HepG2 (cell line): ENCODE measurements around the gene SIVA1. TPM values are rescaled to one million over a fixed set of nuclear protein-coding genes. Genes with fewer than 3 reads are reported as not detected.

Experiments
- EP300 ChIP-seq, 3 experiments: sonication (generic) in 1 of 3; formaldehyde crosslinking in 1 of 3; IDR thresholded peaks; 2 replicates each; pipeline versions ENCODE4 v1.5.1 to v1.6.1; 2011 to 2020; ENCODE audit warnings: low read depth in 2 of 3, low read length in 2 of 3, borderline replicate concordance in 1 of 3, improper control_type of control experiment in 1 of 3, mild to moderate bottlenecking in 1 of 3, missing genetic modification reagents in 1 of 3, moderate library complexity in 1 of 3
- FOXC1 ChIP-seq: sonication (generic); formaldehyde crosslinking; IDR thresholded peaks from 2 replicates; pipeline ENCODE4 v1.8.0; 2022; ENCODE audit warnings: mild to moderate bottlenecking, missing genetic modification reagents, borderline replicate concordance
- IKZF1 ChIP-seq: fragments of 450-650 bp; IDR thresholded peaks from 2 replicates; pipeline ENCODE4 v1.7.1; 2016
- MLLT10 ChIP-seq: sonication (generic); formaldehyde crosslinking; IDR thresholded peaks from 2 replicates; pipeline ENCODE4 v1.4.0; 2020; ENCODE audit warnings: missing genetic modification reagents
- ZFP37 ChIP-seq: sonication (generic); formaldehyde crosslinking; IDR thresholded peaks from 2 replicates; pipeline ENCODE4 v1.4.0; 2020; ENCODE audit warnings: missing genetic modification reagents, borderline replicate concordance
- ZNF101 ChIP-seq: sonication (generic); formaldehyde crosslinking; IDR thresholded peaks from 2 replicates; pipeline ENCODE4 v1.4.0; 2020; ENCODE audit warnings: mild to moderate bottlenecking, low read depth, missing genetic modification reagents, borderline replicate concordance
- ZNF782 ChIP-seq: sonication (generic); formaldehyde crosslinking; IDR thresholded peaks from 2 replicates; pipeline ENCODE4 v1.4.0; 2020; ENCODE audit warnings: missing genetic modification reagents, mild to moderate bottlenecking, borderline replicate concordance
- ZSCAN25 ChIP-seq: sonication (generic); formaldehyde crosslinking; IDR thresholded peaks from 2 replicates; pipeline ENCODE4 v1.8.0; 2022; ENCODE audit warnings: mild to moderate bottlenecking, missing genetic modification reagents
- polyA plus RNA-seq, 8 experiments: library from polyadenylated mRNA; depleted of rRNA in 3 of 8; stranded (reverse) in 7 of 8; unstranded in 1 of 8; fragments of >200 nt; fragmentation: Illumina TruSeq in 4 of 8; extraction: Trizol in 4 of 8; gene quantifications; 2 replicates each; pipeline versions ENCODE4 v1.2.1 to v1.2.3, GENCODE V29; 2011 to 2016; ENCODE audit warnings: low read depth in 4 of 8, missing spikeins in 1 of 8, mixed read lengths in 1 of 8; ENCODE audit not compliant: insufficient read depth in 1 of 8
- total RNA-seq, 5 experiments: library from RNA; depleted of rRNA; stranded (reverse); fragments of >200 nt; fragmentation: Illumina TruSeq; extraction: Trizol; gene quantifications; 2 replicates each; pipeline ENCODE4 v1.2.3, GENCODE V29; 2016; ENCODE audit warnings: low read depth in 1 of 5
- TF ChIP-seq, protein P1 (sequence below), 2 experiments: fragments of 450-650 bp in 1 of 2; sonication (generic) in 1 of 2; formaldehyde crosslinking; IDR thresholded peaks; 2 replicates each; pipeline versions ENCODE4 v1.5.0 to v1.8.0; 2020 to 2022; ENCODE audit warnings: mild to moderate bottlenecking in 1 of 2, missing genetic modification reagents in 1 of 2
- TF ChIP-seq, protein P2 (sequence below): sonication (generic); formaldehyde crosslinking; IDR thresholded peaks from 2 replicates; pipeline ENCODE4 v1.5.0; 2020; ENCODE audit warnings: mild to moderate bottlenecking, low read depth, missing genetic modification reagents, borderline replicate concordance
- TF ChIP-seq, protein P3 (sequence below): IDR thresholded peaks from 2 replicates; pipeline ENCODE4 v1.6.1; 2016; ENCODE audit warnings: missing compliant biosample characterization, missing genetic modification reagents, borderline replicate concordance
- TF ChIP-seq, protein P4 (sequence below): sonication (generic); formaldehyde crosslinking; IDR thresholded peaks from 2 replicates; pipeline ENCODE4 v1.5.1; 2020; ENCODE audit warnings: mild to moderate bottlenecking, missing genetic modification reagents, borderline replicate concordance
- TF ChIP-seq, protein P5 (sequence below): sonication (generic); formaldehyde crosslinking; IDR thresholded peaks from 2 replicates; pipeline ENCODE4 v1.4.0; 2020; ENCODE audit warnings: mild to moderate bottlenecking, missing genetic modification reagents
- TF ChIP-seq, protein P6 (sequence below): sonication (generic); formaldehyde crosslinking; IDR thresholded peaks from 2 replicates; pipeline ENCODE4 v1.9.0; 2022; ENCODE audit warnings: missing genetic modification reagents, mild to moderate bottlenecking, borderline replicate concordance

Gene SIVA1
- total and polyA plus RNA-seq, 2 of the 13 experiments (the other 11 are each of a cell fraction or from before 2014, with no cell fraction given), result 123 to 186 TPM

DNA sequence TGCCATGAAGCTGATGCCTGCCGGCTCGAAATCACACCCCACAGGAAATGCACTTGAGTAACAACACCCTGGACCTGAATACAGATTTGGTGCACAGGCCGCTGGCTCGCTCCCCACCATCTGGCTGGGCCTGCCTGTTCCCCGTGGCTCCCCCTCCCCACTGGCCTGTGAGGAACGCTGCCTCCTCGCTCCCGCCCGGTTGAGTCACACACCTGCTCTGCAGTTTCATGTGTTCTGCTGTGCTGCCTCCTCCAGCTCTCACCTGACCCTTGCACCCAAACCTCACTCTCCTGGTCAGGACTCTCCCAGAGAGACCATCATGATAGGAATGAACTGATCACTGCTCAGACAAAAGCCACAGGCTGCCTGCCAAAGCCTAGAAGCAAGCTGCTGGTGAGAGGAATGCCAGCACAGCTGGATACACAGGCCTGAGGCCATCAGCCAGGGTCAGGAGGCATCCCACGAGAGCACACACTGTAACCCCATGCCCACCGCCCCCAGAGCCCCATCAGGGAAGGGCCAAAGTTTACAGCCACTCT is 3.8 kb upstream of the SIVA1 start (continued):
- TF ChIP-seq, protein P1, sequence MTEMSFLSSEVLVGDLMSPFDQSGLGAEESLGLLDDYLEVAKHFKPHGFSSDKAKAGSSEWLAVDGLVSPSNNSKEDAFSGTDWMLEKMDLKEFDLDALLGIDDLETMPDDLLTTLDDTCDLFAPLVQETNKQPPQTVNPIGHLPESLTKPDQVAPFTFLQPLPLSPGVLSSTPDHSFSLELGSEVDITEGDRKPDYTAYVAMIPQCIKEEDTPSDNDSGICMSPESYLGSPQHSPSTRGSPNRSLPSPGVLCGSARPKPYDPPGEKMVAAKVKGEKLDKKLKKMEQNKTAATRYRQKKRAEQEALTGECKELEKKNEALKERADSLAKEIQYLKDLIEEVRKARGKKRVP (CRISPR knock-in tag; IDR thresholded peaks at IDR 0.05), result no peak
- TF ChIP-seq ZNF101 (CRISPR knock-in tag) (no peak), ZFP37 (CRISPR knock-in tag) (no peak), ZSCAN25 (no peak; the same call in 1 of the 2 replicates), FOXC1 (no peak), ZNF782 (no peak), EP300 (IDR thresholded peaks at IDR 0.05; ENCODE audit: low read depth in 2 of 2, low read length in 2 of 2) (no peak), EP300 (CRISPR knock-in tag; IDR thresholded peaks at IDR 0.05; ENCODE audit: borderline replicate concordance) (no peak), IKZF1 (no peak), MLLT10 (CRISPR knock-in tag) (no peak)
- TF ChIP-seq, protein P2, sequence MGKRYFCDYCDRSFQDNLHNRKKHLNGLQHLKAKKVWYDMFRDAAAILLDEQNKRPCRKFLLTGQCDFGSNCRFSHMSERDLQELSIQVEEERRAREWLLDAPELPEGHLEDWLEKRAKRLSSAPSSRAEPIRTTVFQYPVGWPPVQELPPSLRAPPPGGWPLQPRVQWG, result no peak
- TF ChIP-seq, protein P3, sequence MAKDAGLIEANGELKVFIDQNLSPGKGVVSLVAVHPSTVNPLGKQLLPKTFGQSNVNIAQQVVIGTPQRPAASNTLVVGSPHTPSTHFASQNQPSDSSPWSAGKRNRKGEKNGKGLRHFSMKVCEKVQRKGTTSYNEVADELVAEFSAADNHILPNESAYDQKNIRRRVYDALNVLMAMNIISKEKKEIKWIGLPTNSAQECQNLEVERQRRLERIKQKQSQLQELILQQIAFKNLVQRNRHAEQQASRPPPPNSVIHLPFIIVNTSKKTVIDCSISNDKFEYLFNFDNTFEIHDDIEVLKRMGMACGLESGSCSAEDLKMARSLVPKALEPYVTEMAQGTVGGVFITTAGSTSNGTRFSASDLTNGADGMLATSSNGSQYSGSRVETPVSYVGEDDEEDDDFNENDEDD (CRISPR knock-in tag), result peak; percentile 74; the same call in 1 of the 2 replicates
- TF ChIP-seq, protein P4, sequence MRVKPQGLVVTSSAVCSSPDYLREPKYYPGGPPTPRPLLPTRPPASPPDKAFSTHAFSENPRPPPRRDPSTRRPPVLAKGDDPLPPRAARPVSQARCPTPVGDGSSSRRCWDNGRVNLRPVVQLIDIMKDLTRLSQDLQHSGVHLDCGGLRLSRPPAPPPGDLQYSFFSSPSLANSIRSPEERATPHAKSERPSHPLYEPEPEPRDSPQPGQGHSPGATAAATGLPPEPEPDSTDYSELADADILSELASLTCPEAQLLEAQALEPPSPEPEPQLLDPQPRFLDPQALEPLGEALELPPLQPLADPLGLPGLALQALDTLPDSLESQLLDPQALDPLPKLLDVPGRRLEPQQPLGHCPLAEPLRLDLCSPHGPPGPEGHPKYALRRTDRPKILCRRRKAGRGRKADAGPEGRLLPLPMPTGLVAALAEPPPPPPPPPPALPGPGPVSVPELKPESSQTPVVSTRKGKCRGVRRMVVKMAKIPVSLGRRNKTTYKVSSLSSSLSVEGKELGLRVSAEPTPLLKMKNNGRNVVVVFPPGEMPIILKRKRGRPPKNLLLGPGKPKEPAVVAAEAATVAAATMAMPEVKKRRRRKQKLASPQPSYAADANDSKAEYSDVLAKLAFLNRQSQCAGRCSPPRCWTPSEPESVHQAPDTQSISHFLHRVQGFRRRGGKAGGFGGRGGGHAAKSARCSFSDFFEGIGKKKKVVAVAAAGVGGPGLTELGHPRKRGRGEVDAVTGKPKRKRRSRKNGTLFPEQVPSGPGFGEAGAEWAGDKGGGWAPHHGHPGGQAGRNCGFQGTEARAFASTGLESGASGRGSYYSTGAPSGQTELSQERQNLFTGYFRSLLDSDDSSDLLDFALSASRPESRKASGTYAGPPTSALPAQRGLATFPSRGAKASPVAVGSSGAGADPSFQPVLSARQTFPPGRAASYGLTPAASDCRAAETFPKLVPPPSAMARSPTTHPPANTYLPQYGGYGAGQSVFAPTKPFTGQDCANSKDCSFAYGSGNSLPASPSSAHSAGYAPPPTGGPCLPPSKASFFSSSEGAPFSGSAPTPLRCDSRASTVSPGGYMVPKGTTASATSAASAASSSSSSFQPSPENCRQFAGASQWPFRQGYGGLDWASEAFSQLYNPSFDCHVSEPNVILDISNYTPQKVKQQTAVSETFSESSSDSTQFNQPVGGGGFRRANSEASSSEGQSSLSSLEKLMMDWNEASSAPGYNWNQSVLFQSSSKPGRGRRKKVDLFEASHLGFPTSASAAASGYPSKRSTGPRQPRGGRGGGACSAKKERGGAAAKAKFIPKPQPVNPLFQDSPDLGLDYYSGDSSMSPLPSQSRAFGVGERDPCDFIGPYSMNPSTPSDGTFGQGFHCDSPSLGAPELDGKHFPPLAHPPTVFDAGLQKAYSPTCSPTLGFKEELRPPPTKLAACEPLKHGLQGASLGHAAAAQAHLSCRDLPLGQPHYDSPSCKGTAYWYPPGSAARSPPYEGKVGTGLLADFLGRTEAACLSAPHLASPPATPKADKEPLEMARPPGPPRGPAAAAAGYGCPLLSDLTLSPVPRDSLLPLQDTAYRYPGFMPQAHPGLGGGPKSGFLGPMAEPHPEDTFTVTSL (CRISPR knock-in tag), result no peak; the same call in 1 of the 2 replicates
- TF ChIP-seq, protein P5, sequence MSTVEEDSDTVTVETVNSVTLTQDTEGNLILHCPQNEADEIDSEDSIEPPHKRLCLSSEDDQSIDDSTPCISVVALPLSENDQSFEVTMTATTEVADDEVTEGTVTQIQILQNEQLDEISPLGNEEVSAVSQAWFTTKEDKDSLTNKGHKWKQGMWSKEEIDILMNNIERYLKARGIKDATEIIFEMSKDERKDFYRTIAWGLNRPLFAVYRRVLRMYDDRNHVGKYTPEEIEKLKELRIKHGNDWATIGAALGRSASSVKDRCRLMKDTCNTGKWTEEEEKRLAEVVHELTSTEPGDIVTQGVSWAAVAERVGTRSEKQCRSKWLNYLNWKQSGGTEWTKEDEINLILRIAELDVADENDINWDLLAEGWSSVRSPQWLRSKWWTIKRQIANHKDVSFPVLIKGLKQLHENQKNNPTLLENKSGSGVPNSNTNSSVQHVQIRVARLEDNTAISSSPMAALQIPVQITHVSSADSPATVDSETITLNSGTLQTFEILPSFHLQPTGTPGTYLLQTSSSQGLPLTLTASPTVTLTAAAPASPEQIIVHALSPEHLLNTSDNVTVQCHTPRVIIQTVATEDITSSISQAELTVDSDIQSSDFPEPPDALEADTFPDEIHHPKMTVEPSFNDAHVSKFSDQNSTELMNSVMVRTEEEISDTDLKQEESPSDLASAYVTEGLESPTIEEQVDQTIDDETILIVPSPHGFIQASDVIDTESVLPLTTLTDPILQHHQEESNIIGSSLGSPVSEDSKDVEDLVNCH (CRISPR knock-in tag), result no peak
- TF ChIP-seq, protein P6, sequence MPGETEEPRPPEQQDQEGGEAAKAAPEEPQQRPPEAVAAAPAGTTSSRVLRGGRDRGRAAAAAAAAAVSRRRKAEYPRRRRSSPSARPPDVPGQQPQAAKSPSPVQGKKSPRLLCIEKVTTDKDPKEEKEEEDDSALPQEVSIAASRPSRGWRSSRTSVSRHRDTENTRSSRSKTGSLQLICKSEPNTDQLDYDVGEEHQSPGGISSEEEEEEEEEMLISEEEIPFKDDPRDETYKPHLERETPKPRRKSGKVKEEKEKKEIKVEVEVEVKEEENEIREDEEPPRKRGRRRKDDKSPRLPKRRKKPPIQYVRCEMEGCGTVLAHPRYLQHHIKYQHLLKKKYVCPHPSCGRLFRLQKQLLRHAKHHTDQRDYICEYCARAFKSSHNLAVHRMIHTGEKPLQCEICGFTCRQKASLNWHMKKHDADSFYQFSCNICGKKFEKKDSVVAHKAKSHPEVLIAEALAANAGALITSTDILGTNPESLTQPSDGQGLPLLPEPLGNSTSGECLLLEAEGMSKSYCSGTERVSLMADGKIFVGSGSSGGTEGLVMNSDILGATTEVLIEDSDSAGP (CRISPR knock-in tag), result peak; percentile 67; the same call in 1 of the 2 replicates
